HepG2 (cell line): ENCODE measurements around the gene RAPH1. TPM values are rescaled to one million over a fixed set of nuclear protein-coding genes. Genes with fewer than 3 reads are reported as not detected.

Experiments used
- ATAC-seq: fragments of 200-7000 bp; cut with Tn5 transposase; 3 replicates; pipeline ENCODE4 v1.9.1; 2020; ENCODE audit warnings: mild to moderate bottlenecking, moderate library complexity
- BruUV-seq: library from RNA; stranded (reverse); fragments of 400-500 nt; replicated peaks from 2 replicates; lab custom pipeline; 2021; lab: Mats Ljungman, UMichigan
- CTCF ChIA-PET: fragments of 300-600 bp; formaldehyde crosslinking; extraction: SDS; loops from one replicate; lab custom pipeline; 2021; ENCODE audit warnings: low total read pairs, inconsistent platforms, low intra/inter-chr PET ratio; lab: Yijun Ruan, JAX
- POLR2A ChIA-PET: fragments of 350-600 bp; sonication (Branson Sonifier 250); formaldehyde crosslinking; loops from one replicate; lab custom pipeline; 2020; ENCODE audit warnings: antibody characterized with exemption, inconsistent platforms; lab: Yijun Ruan, JAX
- DNase-seq: peaks from one replicate; pipeline ENCODE4 v3.0.0-alpha.2; 2015; ENCODE audit warnings: low spot score
- FAIRE-seq: peaks from 3 replicates; lab custom pipeline; 2011; peaks lifted over from hg19 to GRCh38; lab: Jason Lieb, UNC
- H2AFZ ChIP-seq: one replicate; pipeline ENCODE4 v1.6.1; 2011; ENCODE audit warnings: low read length, inconsistent platforms
- H3K27ac ChIP-seq: fragments of 300-600 bp; 3 replicates; pipeline ENCODE4 v1.8.0; 2011; ENCODE audit warnings: mixed run types, mild to moderate bottlenecking, mixed read lengths, low read length, inconsistent platforms; ENCODE audit not compliant: insufficient read depth; ENCODE audit errors: extremely low read length
- H3K27me3 ChIP-seq, 2 experiments: fragments of 200-600 bp in 1 of 2; 2 replicates in 1 of 2; 3 replicates in 1 of 2; pipeline versions ENCODE4 v1.6.0 to v1.8.0; 2011; ENCODE audit warnings: low read length in 2 of 2, mild to moderate bottlenecking in 2 of 2, moderate library complexity in 2 of 2, inconsistent platforms in 1 of 2; ENCODE audit not compliant: insufficient read depth in 2 of 2, control insufficient read depth in 1 of 2
- H3K36me3 ChIP-seq, 2 experiments: fragments of 200-600 bp in 1 of 2; replicated peaks in 1 of 2; 2 replicates in 1 of 2; 3 replicates in 1 of 2; pipeline versions ENCODE4 v1.5.1 to v1.8.0; 2011; ENCODE audit warnings: low read length in 2 of 2, inconsistent platforms in 1 of 2; ENCODE audit not compliant: insufficient read depth in 2 of 2, control insufficient read depth in 1 of 2
- H3K4me1 ChIP-seq: 2 replicates; pipeline ENCODE4 v1.5.1; 2012; ENCODE audit warnings: low read length, inconsistent platforms; ENCODE audit not compliant: insufficient read depth
- H3K4me2 ChIP-seq: 2 replicates; pipeline ENCODE4 v1.6.0; 2011; ENCODE audit warnings: low read depth, low read length, inconsistent platforms
- H3K4me3 ChIP-seq, 3 experiments: fragments of 200-600 bp in 1 of 3; sonication (generic), shearing (Covaris generic) in 1 of 3; replicated peaks in 1 of 3; 2 replicates each; pipeline ENCODE4 v1.5.1; 2011 to 2016; ENCODE audit warnings: low read length in 3 of 3, inconsistent platforms in 2 of 3, low read depth in 2 of 3, mild to moderate bottlenecking in 2 of 3, control low read depth in 1 of 3, mixed read lengths in 1 of 3; ENCODE audit not compliant: insufficient read depth in 1 of 3
- H3K79me2 ChIP-seq: one replicate; pipeline ENCODE4 v1.6.1; 2011; ENCODE audit warnings: low read length, inconsistent platforms; ENCODE audit not compliant: insufficient read depth
- H3K9ac ChIP-seq: 2 replicates; pipeline ENCODE4 v1.6.0; 2011; ENCODE audit warnings: mild to moderate bottlenecking, low read depth, low read length, inconsistent platforms; ENCODE audit not compliant: insufficient read depth
- H3K9me3 ChIP-seq: 2 replicates; pipeline ENCODE4 v1.5.1; 2012; ENCODE audit warnings: mild to moderate bottlenecking, low read length
- H4K20me1 ChIP-seq: 2 replicates; pipeline ENCODE4 v1.6.0; 2011; ENCODE audit warnings: inconsistent platforms, mild to moderate bottlenecking, low read length, moderate library complexity; ENCODE audit not compliant: insufficient read depth
- DNMT3B ChIP-seq: conservative IDR thresholded peaks from 2 replicates; pipeline ENCODE4 v1.6.1; 2016; ENCODE audit warnings: missing biosample characterization, control low read depth
- MZF1 ChIP-seq: sonication (generic); formaldehyde crosslinking; IDR thresholded peaks from 2 replicates; pipeline ENCODE4 v1.8.1; 2023; ENCODE audit warnings: mild to moderate bottlenecking, missing genetic modification reagents, borderline replicate concordance
- ZC3H13 ChIP-seq: sonication (generic); formaldehyde crosslinking; IDR thresholded peaks from 2 replicates; pipeline ENCODE4 v1.8.1; 2023; ENCODE audit warnings: mild to moderate bottlenecking, missing genetic modification reagents, moderate library complexity
- ZNF746 ChIP-seq: sonication (generic); formaldehyde crosslinking; IDR thresholded peaks from 2 replicates; pipeline ENCODE4 v1.8.0; 2022; ENCODE audit warnings: mild to moderate bottlenecking, missing genetic modification reagents
- ZNF747 ChIP-seq: sonication (generic); formaldehyde crosslinking; IDR thresholded peaks from 2 replicates; pipeline ENCODE4 v1.8.1; 2023; ENCODE audit warnings: missing genetic modification reagents, mild to moderate bottlenecking, borderline replicate concordance
- ZNF766 ChIP-seq: sonication (generic); formaldehyde crosslinking; IDR thresholded peaks from 2 replicates; pipeline ENCODE4 v1.5.0; 2020; ENCODE audit warnings: missing genetic modification reagents, borderline replicate concordance
- ZNF768 ChIP-seq: sonication (generic); formaldehyde crosslinking; IDR thresholded peaks from 2 replicates; pipeline ENCODE4 v1.4.0; 2020; ENCODE audit warnings: missing genetic modification reagents
- WGBS: methylation state at CpG from one replicate; pipeline ENCODE4 v1.1.6; 2017; ENCODE audit warnings: low lambda C conversion rate; 5-methylcytosine and 5-hydroxymethylcytosine counted together
- in situ Hi-C: cut with HindIII; loops from 2 replicates; pipeline ENCODE4 v1.10.0; 2017; ENCODE audit warnings: low pct_unique_long_range_greater_than_20kb; ENCODE audit not compliant: extremely low pct_ligation_motif_present
- intact Hi-C: fragments of 100-400 bp; cut with micrococcal nuclease; formaldehyde crosslinking; loops from one replicate; pipeline ENCODE4 v1.10.0; 2022; ENCODE audit not compliant: unreplicated experiment
- polyA plus RNA-seq, 8 experiments: library from polyadenylated mRNA; depleted of rRNA in 3 of 8; stranded (reverse) in 7 of 8; unstranded in 1 of 8; fragments of >200 nt; fragmentation: Illumina TruSeq in 4 of 8; extraction: Trizol in 4 of 8; gene quantifications; 2 replicates each; pipeline versions ENCODE4 v1.2.1 to v1.2.3, GENCODE V29; 2011 to 2016; ENCODE audit warnings: low read depth in 4 of 8, missing spikeins in 1 of 8, mixed read lengths in 1 of 8; ENCODE audit not compliant: insufficient read depth in 1 of 8
- total RNA-seq, 5 experiments: library from RNA; depleted of rRNA; stranded (reverse); fragments of >200 nt; fragmentation: Illumina TruSeq; extraction: Trizol; gene quantifications; 2 replicates each; pipeline ENCODE4 v1.2.3, GENCODE V29; 2016; ENCODE audit warnings: low read depth in 1 of 5
- TF ChIP-seq, protein P1 (sequence below): sonication (generic); formaldehyde crosslinking; IDR thresholded peaks from 2 replicates; pipeline ENCODE4 v1.4.0; 2020; ENCODE audit warnings: mild to moderate bottlenecking, missing genetic modification reagents
- TF ChIP-seq, protein P2 (sequence below): sonication (generic); formaldehyde crosslinking; IDR thresholded peaks from 2 replicates; pipeline ENCODE4 v1.4.0; 2020; ENCODE audit warnings: mild to moderate bottlenecking, missing genetic modification reagents
- TF ChIP-seq, protein P3 (sequence below): sonication (generic); formaldehyde crosslinking; IDR thresholded peaks from 2 replicates; pipeline ENCODE4 v1.4.0; 2020; ENCODE audit warnings: low read depth, mild to moderate bottlenecking, missing genetic modification reagents
- TF ChIP-seq, protein P4 (sequence below): sonication (generic); formaldehyde crosslinking; IDR thresholded peaks from 2 replicates; pipeline ENCODE4 v1.8.0; 2022; ENCODE audit warnings: mild to moderate bottlenecking, missing genetic modification reagents, moderate library complexity

RAPH1 gene
- total and polyA plus RNA-seq, 2 of the 13 experiments (the other 11 are each of a cell fraction or from before 2014, with no cell fraction given), result 5.3 to 6.7 TPM

- BruUV-seq, result no TSS peak
- no peak overlapping the region for H2AFZ ChIP-seq
- WGBS, result 55% methylated on average over 6 of the region's 6 CpGs
- in situ Hi-C loops, result no loop called here
- H3K36me3 ChIP-seq, result no peaks in the 10 kb centered on the region
- H3K9ac ChIP-seq, result no peak overlapping the region
- H3K4me2 ChIP-seq, result no peak overlapping the region
- H3K27ac ChIP-seq, result no peak overlapping the region
- intact Hi-C loops, result no loop called here
- DNase-seq (no peak), ATAC-seq (no peak), FAIRE-seq (no peak)
- H3K4me1 ChIP-seq, result no peaks in the 10 kb centered on the region
- CTCF ChIA-PET, result no interaction called here
- no peak overlapping the region for H3K4me3 ChIP-seq
- H4K20me1 ChIP-seq, result no peaks in the 10 kb centered on the region
- no peaks in the 10 kb centered on the region for H3K27me3 ChIP-seq
- H3K9me3 ChIP-seq, result no peaks in the 10 kb centered on the region
- no peaks in the 10 kb centered on the region for H3K79me2 ChIP-seq
- POLR2A ChIA-PET, result interaction anchor here (1.6 kb wide), 1 partner anchor 39 kb away, joined by 4 read pairs; the partner anchor contains the start of gene RAPH1
- TF ChIP-seq, protein P1, sequence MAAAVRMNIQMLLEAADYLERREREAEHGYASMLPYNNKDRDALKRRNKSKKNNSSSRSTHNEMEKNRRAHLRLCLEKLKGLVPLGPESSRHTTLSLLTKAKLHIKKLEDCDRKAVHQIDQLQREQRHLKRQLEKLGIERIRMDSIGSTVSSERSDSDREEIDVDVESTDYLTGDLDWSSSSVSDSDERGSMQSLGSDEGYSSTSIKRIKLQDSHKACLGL (CRISPR knock-in tag), result no peak
- no peak for TF ChIP-seq ZNF747
- TF ChIP-seq ZNF766 (CRISPR knock-in tag), result no peak
- TF ChIP-seq ZNF746 (CRISPR knock-in tag), result no peak
- TF ChIP-seq, protein P2, sequence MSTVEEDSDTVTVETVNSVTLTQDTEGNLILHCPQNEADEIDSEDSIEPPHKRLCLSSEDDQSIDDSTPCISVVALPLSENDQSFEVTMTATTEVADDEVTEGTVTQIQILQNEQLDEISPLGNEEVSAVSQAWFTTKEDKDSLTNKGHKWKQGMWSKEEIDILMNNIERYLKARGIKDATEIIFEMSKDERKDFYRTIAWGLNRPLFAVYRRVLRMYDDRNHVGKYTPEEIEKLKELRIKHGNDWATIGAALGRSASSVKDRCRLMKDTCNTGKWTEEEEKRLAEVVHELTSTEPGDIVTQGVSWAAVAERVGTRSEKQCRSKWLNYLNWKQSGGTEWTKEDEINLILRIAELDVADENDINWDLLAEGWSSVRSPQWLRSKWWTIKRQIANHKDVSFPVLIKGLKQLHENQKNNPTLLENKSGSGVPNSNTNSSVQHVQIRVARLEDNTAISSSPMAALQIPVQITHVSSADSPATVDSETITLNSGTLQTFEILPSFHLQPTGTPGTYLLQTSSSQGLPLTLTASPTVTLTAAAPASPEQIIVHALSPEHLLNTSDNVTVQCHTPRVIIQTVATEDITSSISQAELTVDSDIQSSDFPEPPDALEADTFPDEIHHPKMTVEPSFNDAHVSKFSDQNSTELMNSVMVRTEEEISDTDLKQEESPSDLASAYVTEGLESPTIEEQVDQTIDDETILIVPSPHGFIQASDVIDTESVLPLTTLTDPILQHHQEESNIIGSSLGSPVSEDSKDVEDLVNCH (CRISPR knock-in tag), result no peak
- TF ChIP-seq, all 625 proteins: peak for 0
Measured at GRCh38 chr2:203574824-203575223, 39.7 kb upstream of the RAPH1 start.

DNA sequence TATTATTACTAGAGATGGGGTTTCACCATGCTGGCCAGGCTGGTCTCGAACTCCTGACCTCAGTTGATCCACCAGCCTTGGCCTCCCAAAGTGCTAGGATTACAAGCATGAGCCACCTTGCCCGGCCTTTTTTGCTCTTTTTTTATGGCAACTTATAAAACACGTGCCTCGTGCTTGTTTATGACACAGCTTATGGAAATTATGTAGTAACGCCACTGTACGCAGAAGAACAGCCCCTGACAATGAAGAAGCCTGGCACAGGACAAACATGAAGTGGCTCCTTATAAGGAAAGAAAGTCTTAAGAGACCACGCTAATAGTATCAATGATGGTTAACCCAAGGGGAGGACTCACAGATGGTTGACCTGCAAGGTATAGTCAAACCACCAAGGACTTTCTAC, 37.2 kb upstream of the RAPH1 start:
- POLR2A ChIA-PET, result no interaction called here
- in situ Hi-C loops, result no loop called here
- no TSS peak for BruUV-seq
- Histone ChIP-seq H3K9ac (no peak overlapping the region), H3K9me3 (no peaks in the 10 kb centered on the region), H3K4me2 (no peak overlapping the region), H3K79me2 (no peaks in the 10 kb centered on the region), H3K36me3 (no peaks in the 10 kb centered on the region), H3K27me3 (no peaks in the 10 kb centered on the region), H3K27ac (no peak overlapping the region), H4K20me1 (no peaks in the 10 kb centered on the region), H2AFZ (no peak overlapping the region), H3K4me1 (no peaks in the 10 kb centered on the region), H3K4me3 (no peak overlapping the region)
- no peak for FAIRE-seq
- DNase-seq, result no peak
- 59% methylated on average over 7 of the region's 7 CpGs for WGBS
- ATAC-seq, result no peak
- intact Hi-C loops, result no loop called here
- CTCF ChIA-PET, result no interaction called here
- no peak for TF ChIP-seq DNMT3B (CRISPR knock-in tag)
- no peak for TF ChIP-seq ZNF768 (CRISPR knock-in tag)
- TF ChIP-seq, protein P3, sequence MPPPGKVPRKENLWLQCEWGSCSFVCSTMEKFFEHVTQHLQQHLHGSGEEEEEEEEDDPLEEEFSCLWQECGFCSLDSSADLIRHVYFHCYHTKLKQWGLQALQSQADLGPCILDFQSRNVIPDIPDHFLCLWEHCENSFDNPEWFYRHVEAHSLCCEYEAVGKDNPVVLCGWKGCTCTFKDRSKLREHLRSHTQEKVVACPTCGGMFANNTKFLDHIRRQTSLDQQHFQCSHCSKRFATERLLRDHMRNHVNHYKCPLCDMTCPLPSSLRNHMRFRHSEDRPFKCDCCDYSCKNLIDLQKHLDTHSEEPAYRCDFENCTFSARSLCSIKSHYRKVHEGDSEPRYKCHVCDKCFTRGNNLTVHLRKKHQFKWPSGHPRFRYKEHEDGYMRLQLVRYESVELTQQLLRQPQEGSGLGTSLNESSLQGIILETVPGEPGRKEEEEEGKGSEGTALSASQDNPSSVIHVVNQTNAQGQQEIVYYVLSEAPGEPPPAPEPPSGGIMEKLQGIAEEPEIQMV, result no peak
- no peak for TF ChIP-seq ZC3H13 (CRISPR knock-in tag)
- TF ChIP-seq MZF1, result no peak
- TF ChIP-seq, protein P4, sequence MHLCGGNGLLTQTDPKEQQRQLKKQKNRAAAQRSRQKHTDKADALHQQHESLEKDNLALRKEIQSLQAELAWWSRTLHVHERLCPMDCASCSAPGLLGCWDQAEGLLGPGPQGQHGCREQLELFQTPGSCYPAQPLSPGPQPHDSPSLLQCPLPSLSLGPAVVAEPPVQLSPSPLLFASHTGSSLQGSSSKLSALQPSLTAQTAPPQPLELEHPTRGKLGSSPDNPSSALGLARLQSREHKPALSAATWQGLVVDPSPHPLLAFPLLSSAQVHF (CRISPR knock-in tag), result no peak
